Heart left ventricle (tissue), 13 donors: ENCODE results near the gene CYBA.

Source experiments
- CTCF ChIP-seq, 12 donors: fragments of 200-600 bp; sonication (generic) in 4 of 12; IDR thresholded peaks; one replicate each; pipeline versions ENCODE4 v1.5.0 to v1.8.0; 2018 to 2022; ENCODE audit warnings: antibody characterized with exemption in 12 of 12, mild to moderate bottlenecking in 5 of 12
- POLR2A ChIP-seq, 2 donors: fragments of 450-650 bp; IDR thresholded peaks; one replicate each; pipeline ENCODE4 v1.6.1; 2017; ENCODE audit warnings: antibody characterized with exemption in 2 of 2, mild to moderate bottlenecking in 2 of 2, moderate library complexity in 2 of 2
- donor health status: ischemic (EF 13 %, LVEDD 7.1; RV severe dilation, severe dysfunction).
- donor health status: DM: no; HTN: yes; CAD: no.
- donor health status: DM: no; HTN: no; CAD: no.
- donor health status: ischemic (EF 25% LVEDD 6.9; RV normal size, moderate dysfunction).
- donor health status: ischemic (EF 25% LVEDD 5.7; RV mildly dilated, moderate dysfunction).
- donor health status: ischemic (EF 35%, LVEDD 5.7; RV mildly dilated, moderate dysfunction).
- donor health status: nonischemic (EF 11% LVEDD 7.7; RV severe dilation, severe dysfunction).
- donor health status: DM: yes; HTN: yes; CAD: no.
- donor health status: PGD.
- donor health status: ischemic (EF 29% LVEDD 5.4; RV normal size, mild dysfunction).
- donor health status: nonischemic (EF 23%, LVEDD 6.1; RV moderate dilation, normal function).

GRCh38 chr16:88602091-88602490 lies 48.8 kb downstream of the CYBA start:
- no peak for TF ChIP-seq CTCF (IDR thresholded peaks at IDR 0.05)
- TF ChIP-seq POLR2A (IDR thresholded peaks at IDR 0.05), result no peak
